Subcutaneous adipose tissue (tissue), 4 donors: Measurements from ENCODE around the gene MUC3A. TPM values are rescaled to one million over a fixed set of nuclear protein-coding genes. Genes with fewer than 3 reads are reported as not detected.

Experiments
- CTCF ChIP-seq: fragments of 450-650 bp; IDR thresholded peaks from one replicate; pipeline ENCODE4 v1.5.1; 2016; ENCODE audit warnings: low read depth, mild to moderate bottlenecking, control low read depth, antibody characterized with exemption, moderate library complexity
- total RNA-seq, 4 donors: library from RNA; depleted of rRNA; stranded (reverse); fragments of >200 nt; gene quantifications; one replicate each; pipeline ENCODE4 v1.1.0, GENCODE V29; 2016

The MUC3A gene
- total RNA-seq, result under 1 TPM; under 0.01 to 0.94 (median 0.24) TPM

GRCh38 chr7:100949227-100949932 is at the start of gene MUC3A:
MUC3A (plus strand) TSS chr7:100949534; CDS start chr7:100949625, 91 bp downstream.
- no peak for TF ChIP-seq CTCF

GRCh38 chr7:100900978-100901377 is 48.4 kb upstream of the MUC3A start:
- no peak for TF ChIP-seq CTCF

- TF ChIP-seq CTCF, result no peak
Measured at GRCh38 chr7:100901921-100902332, 47.4 kb upstream of the MUC3A start.

GRCh38 chr7:100902638-100903037 is 46.7 kb upstream of the MUC3A start:
- no peak for TF ChIP-seq CTCF

- TF ChIP-seq CTCF, result no peak
Measured at GRCh38 chr7:100908512-100908911, 40.8 kb upstream of the MUC3A start.

- no peak for TF ChIP-seq CTCF
Measured at GRCh38 chr7:100911484-100911883, 37.9 kb upstream of the MUC3A start.

GRCh38 chr7:100914208-100914878 is 35.0 kb upstream of the MUC3A start:
- no peak for TF ChIP-seq CTCF
